H1 (cell line): ENCODE data around the gene SYVN1. TPM values are rescaled to one million over a fixed set of nuclear protein-coding genes. Genes with fewer than 3 reads are reported as not detected.

Experiments
- ATF2 ChIP-seq: IDR thresholded peaks from 2 replicates; pipeline ENCODE4 v1.6.1; 2012; ENCODE audit warnings: low read length, inconsistent platforms
- BACH1 ChIP-seq: IDR thresholded peaks from 2 replicates; pipeline ENCODE4 v1.6.1; 2012; ENCODE audit warnings: low read length, improper control_type of control experiment
- CBX8 ChIP-seq: fragments of 300-800, 300-1000 bp; sonication (generic); IDR thresholded peaks from 2 replicates; pipeline ENCODE4 v1.7.1; 2016; ENCODE audit warnings: low read depth, low read length, borderline replicate concordance
- CTBP2 ChIP-seq: IDR thresholded peaks from 2 replicates; pipeline ENCODE4 v1.7.0; 2011; ENCODE audit warnings: borderline replicate concordance, mild to moderate bottlenecking, moderate library complexity, mixed read lengths, low read length; ENCODE audit not compliant: insufficient read depth, insufficient read length
- EP300 ChIP-seq, 2 experiments: IDR thresholded peaks; 1 replicate in 1 of 2; 2 replicates in 1 of 2; pipeline ENCODE4 v1.6.1; 2011 to 2012; ENCODE audit warnings: low read depth in 2 of 2, low read length in 2 of 2, mild to moderate bottlenecking in 2 of 2, borderline replicate concordance in 1 of 2, inconsistent platforms in 1 of 2, moderate library complexity in 1 of 2
- GABPA ChIP-seq: IDR thresholded peaks from 2 replicates; pipeline ENCODE4 v1.6.1; 2011; ENCODE audit warnings: mild to moderate bottlenecking, low read length, moderate library complexity, borderline replicate concordance; ENCODE audit not compliant: insufficient read depth
- KDM4A ChIP-seq: IDR thresholded peaks from one replicate; pipeline ENCODE4 v1.7.1; 2012; ENCODE audit warnings: low read depth, mild to moderate bottlenecking, moderate library complexity, low read length, inconsistent platforms; ENCODE audit not compliant: severe bottlenecking
- NRF1 ChIP-seq: IDR thresholded peaks from 2 replicates; pipeline ENCODE4 v1.6.1; 2011; ENCODE audit warnings: mild to moderate bottlenecking, low read depth, low read length, improper control_type of control experiment
- PHF8 ChIP-seq: fragments of 200-600 bp; sonication (generic); conservative IDR thresholded peaks from 2 replicates; pipeline ENCODE4 v1.7.1; 2012; ENCODE audit warnings: low read depth, mild to moderate bottlenecking, inconsistent platforms, low read length, moderate library complexity
- POLR2A ChIP-seq, 2 experiments: IDR thresholded peaks; 1 replicate in 1 of 2; 2 replicates in 1 of 2; pipeline ENCODE4 v1.6.1; 2011; ENCODE audit warnings: low read depth in 2 of 2, low read length in 2 of 2, mild to moderate bottlenecking in 2 of 2; ENCODE audit errors: control extremely low read depth in 1 of 2
- RBBP5 ChIP-seq: IDR thresholded peaks from 2 replicates; pipeline ENCODE4 v1.7.1; 2012; ENCODE audit warnings: low read depth, mild to moderate bottlenecking, inconsistent platforms, low read length, moderate library complexity, borderline replicate concordance
- SIN3A ChIP-seq, 2 experiments: IDR thresholded peaks in 1 of 2; conservative IDR thresholded peaks in 1 of 2; 2 replicates each; pipeline ENCODE4 v1.6.1; 2011 to 2012; ENCODE audit warnings: low read length in 2 of 2, improper control_type of control experiment in 1 of 2, low read depth in 1 of 2, mild to moderate bottlenecking in 1 of 2
- SIRT6 ChIP-seq: IDR thresholded peaks from one replicate; pipeline ENCODE4 v1.7.1; 2012; ENCODE audit warnings: low read length, inconsistent platforms
- SP4 ChIP-seq: IDR thresholded peaks from 2 replicates; pipeline ENCODE4 v1.6.1; 2012; ENCODE audit warnings: low read length, inconsistent platforms
- TAF1 ChIP-seq: IDR thresholded peaks from 2 replicates; pipeline ENCODE4 v1.6.1; 2011; ENCODE audit warnings: mild to moderate bottlenecking, low read depth, low read length
- TEAD4 ChIP-seq: IDR thresholded peaks from 2 replicates; pipeline ENCODE4 v1.6.1; 2012; ENCODE audit warnings: low read depth, low read length, inconsistent platforms, mixed read lengths
- polyA plus RNA-seq, 7 experiments: library from polyadenylated mRNA; depleted of rRNA in 3 of 7; stranded (reverse) in 5 of 7; unstranded in 2 of 7; fragments of >200 nt in 5 of 7; fragments of 200-250 nt in 2 of 7; gene quantifications; 1 replicate in 5 of 7; 2 replicates in 1 of 7; 4 replicates in 1 of 7; pipeline versions ENCODE4 v1.2.1 to v1.2.3, GENCODE V29; 2011 to 2013; ENCODE audit warnings: missing spikeins in 2 of 7, mixed read lengths in 2 of 7
- total RNA-seq: library from RNA; stranded (reverse); fragmentation: NEBNext Ultra II Directional; extraction: Animal tissue kit (Norgen Biotek cat#: 25700); gene quantifications from 2 replicates; pipeline ENCODE4 v1.2.1, GENCODE V29; 2021
- TF ChIP-seq, protein P1 (sequence below), 3 experiments: IDR thresholded peaks; 1 replicate in 2 of 3; 2 replicates in 1 of 3; pipeline versions ENCODE4 v1.5.1 to v1.6.1; 2011; ENCODE audit warnings: low read length in 3 of 3, mild to moderate bottlenecking in 3 of 3, inconsistent platforms in 2 of 3, low read depth in 1 of 3, moderate library complexity in 1 of 3; ENCODE audit not compliant: insufficient read depth in 1 of 3; ENCODE audit errors: control extremely low read depth in 1 of 3
- TF ChIP-seq, protein P2 (sequence below): IDR thresholded peaks from 2 replicates; pipeline ENCODE4 v1.6.1; 2011; ENCODE audit warnings: low read depth, mild to moderate bottlenecking, low read length; ENCODE audit not compliant: insufficient read depth

The SYVN1 gene
- total and polyA plus RNA-seq, 2 of the 8 experiments (the other 6 are each of a cell fraction or from before 2014, with no cell fraction given): 27.8 to 29.4 TPM

GRCh38 chr11:65095974-65096806 is 38.1 kb downstream of the SYVN1 start, which contains the start of gene VPS51 (continued):
- TF ChIP-seq, protein P1, sequence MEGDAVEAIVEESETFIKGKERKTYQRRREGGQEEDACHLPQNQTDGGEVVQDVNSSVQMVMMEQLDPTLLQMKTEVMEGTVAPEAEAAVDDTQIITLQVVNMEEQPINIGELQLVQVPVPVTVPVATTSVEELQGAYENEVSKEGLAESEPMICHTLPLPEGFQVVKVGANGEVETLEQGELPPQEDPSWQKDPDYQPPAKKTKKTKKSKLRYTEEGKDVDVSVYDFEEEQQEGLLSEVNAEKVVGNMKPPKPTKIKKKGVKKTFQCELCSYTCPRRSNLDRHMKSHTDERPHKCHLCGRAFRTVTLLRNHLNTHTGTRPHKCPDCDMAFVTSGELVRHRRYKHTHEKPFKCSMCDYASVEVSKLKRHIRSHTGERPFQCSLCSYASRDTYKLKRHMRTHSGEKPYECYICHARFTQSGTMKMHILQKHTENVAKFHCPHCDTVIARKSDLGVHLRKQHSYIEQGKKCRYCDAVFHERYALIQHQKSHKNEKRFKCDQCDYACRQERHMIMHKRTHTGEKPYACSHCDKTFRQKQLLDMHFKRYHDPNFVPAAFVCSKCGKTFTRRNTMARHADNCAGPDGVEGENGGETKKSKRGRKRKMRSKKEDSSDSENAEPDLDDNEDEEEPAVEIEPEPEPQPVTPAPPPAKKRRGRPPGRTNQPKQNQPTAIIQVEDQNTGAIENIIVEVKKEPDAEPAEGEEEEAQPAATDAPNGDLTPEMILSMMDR (IDR thresholded peaks at IDR 0.05; ENCODE audit: control extremely low read depth in 1 of 3, insufficient read depth in 1 of 3, low read depth in 1 of 3, low read length in 3 of 3): no peak
- peak; percentile 74; the same call in 1 of the 2 replicates for TF ChIP-seq ATF2
- TF ChIP-seq PHF8: peak; percentile 97
- TF ChIP-seq TEAD4: peak; percentile 51; the same call in 1 of the 2 replicates
- peak; percentile 87 for TF ChIP-seq TAF1
- TF ChIP-seq RBBP5: 0 out of 2 replicates have a peak, but pooled peaks have one; percentile 71
- TF ChIP-seq SP4: peak; percentile 55; the same call in 1 of the 2 replicates
- peak; percentile 96 to 97 for TF ChIP-seq SIN3A (conservative IDR thresholded peaks at IDR 0.05 in 1 of 2, IDR thresholded peaks at IDR 0.05 in 1 of 2; ENCODE audit: low read depth in 1 of 2, low read length in 2 of 2)
- TF ChIP-seq NRF1: no peak
- peak; percentile 46 for TF ChIP-seq CTBP2
- no peak for TF ChIP-seq SIRT6
- TF ChIP-seq GABPA: peak; percentile 98
- TF ChIP-seq, protein P2, sequence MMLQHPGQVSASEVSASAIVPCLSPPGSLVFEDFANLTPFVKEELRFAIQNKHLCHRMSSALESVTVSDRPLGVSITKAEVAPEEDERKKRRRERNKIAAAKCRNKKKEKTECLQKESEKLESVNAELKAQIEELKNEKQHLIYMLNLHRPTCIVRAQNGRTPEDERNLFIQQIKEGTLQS: peak; percentile 73; the same call in 1 of the 2 replicates
- peak; percentile 75 to 86 for TF ChIP-seq POLR2A (IDR thresholded peaks at IDR 0.05; ENCODE audit: control extremely low read depth in 1 of 2, low read depth in 2 of 2, low read length in 2 of 2)
- peak; percentile 83 for TF ChIP-seq KDM4A
- peak; percentile 61; the same call in 1 of the 2 replicates for TF ChIP-seq BACH1
- TF ChIP-seq CBX8: no peak
- peak in 1 of 2 experiments; percentile 86; a peak in 2 of 3 replicates for TF ChIP-seq EP300 (IDR thresholded peaks at IDR 0.05; ENCODE audit: borderline replicate concordance in 1 of 2, low read depth in 2 of 2, low read length in 2 of 2)
